Mesendoderm (in vitro differentiated cells): ENCODE results near the gene PAGR1.

ENCODE experiments used
- DNase-seq: peaks from one replicate; pipeline ENCODE4 v3.0.0; 2013
- H2AK5ac ChIP-seq: 2 replicates; pipeline ENCODE4 v1.6.1; 2013; ENCODE audit warnings: low read length, inconsistent platforms
- H2BK120ac ChIP-seq: 2 replicates; pipeline ENCODE4 v1.6.1; 2013; ENCODE audit warnings: low read depth, mild to moderate bottlenecking, low read length, moderate library complexity, mixed read lengths
- H2BK15ac ChIP-seq: replicated peaks from 2 replicates; pipeline ENCODE4 v1.6.1; 2013; ENCODE audit warnings: low read depth, mild to moderate bottlenecking, moderate library complexity
- H2BK5ac ChIP-seq: 2 replicates; pipeline ENCODE4 v1.6.1; 2013; ENCODE audit warnings: low read length, inconsistent platforms
- H3K18ac ChIP-seq: 2 replicates; pipeline ENCODE4 v1.6.1; 2013; ENCODE audit warnings: mild to moderate bottlenecking, low read length, mixed read lengths
- H3K23ac ChIP-seq: one replicate; pipeline ENCODE4 v1.6.1; 2013; ENCODE audit warnings: low read length
- H3K27ac ChIP-seq: 2 replicates; pipeline ENCODE4 v1.5.1; 2013; ENCODE audit warnings: low read depth, mild to moderate bottlenecking, inconsistent platforms, low read length, moderate library complexity
- H3K27me3 ChIP-seq: 2 replicates; pipeline ENCODE4 v1.6.1; 2013; ENCODE audit warnings: low read length, control low read depth, mild to moderate bottlenecking, inconsistent platforms; ENCODE audit not compliant: insufficient read depth, poor library complexity
- H3K36me3 ChIP-seq: 2 replicates; pipeline ENCODE4 v1.6.1; 2013; ENCODE audit warnings: low read length, inconsistent platforms; ENCODE audit not compliant: control insufficient read depth, insufficient read depth
- H3K4ac ChIP-seq: one replicate; pipeline ENCODE4 v1.6.1; 2013; ENCODE audit warnings: low read depth, mild to moderate bottlenecking, low read length, moderate library complexity
- H3K4me1 ChIP-seq: 2 replicates; pipeline ENCODE4 v1.6.1; 2013; ENCODE audit warnings: low read depth, low read length, inconsistent platforms; ENCODE audit not compliant: control insufficient read depth
- H3K4me2 ChIP-seq: 2 replicates; pipeline ENCODE4 v1.6.1; 2013; ENCODE audit warnings: low read length
- H3K4me3 ChIP-seq: 2 replicates; pipeline ENCODE4 v1.5.1; 2013; ENCODE audit warnings: mild to moderate bottlenecking, low read length
- H3K56ac ChIP-seq: one replicate; pipeline ENCODE4 v1.6.1; 2013; ENCODE audit warnings: low read length
- H3K79me1 ChIP-seq: 2 replicates; pipeline ENCODE4 v1.6.1; 2013; ENCODE audit warnings: low read length, inconsistent platforms
- H3K79me2 ChIP-seq: 2 replicates; pipeline ENCODE4 v1.6.1; 2013; ENCODE audit warnings: mild to moderate bottlenecking, low read length; ENCODE audit not compliant: control insufficient read depth, insufficient read depth
- H3K9ac ChIP-seq: 2 replicates; pipeline ENCODE4 v1.6.1; 2013; ENCODE audit warnings: low read length, inconsistent platforms
- H4K5ac ChIP-seq: one replicate; pipeline ENCODE4 v1.6.1; 2013; ENCODE audit warnings: low read length
- H4K8ac ChIP-seq: one replicate; pipeline ENCODE4 v1.6.1; 2013; ENCODE audit warnings: low read depth, mild to moderate bottlenecking, control low read depth, low read length, moderate library complexity
- WGBS: extraction: QIAGEN DNeasy Blood & Tissue Kit; methylation state at CpG from one replicate; pipeline ENCODE4 v1.1.7; 2013; ENCODE audit warnings: low lambda C conversion rate, missing lambda C conversion rate; ENCODE audit not compliant: insufficient coverage; ENCODE audit errors: extremely low coverage; 5-methylcytosine and 5-hydroxymethylcytosine counted together

The PAGR1 gene

GRCh38 chr16:29802416-29802935 is 13.5 kb upstream of the PAGR1 start:
- no peak overlapping the region for H3K56ac ChIP-seq
- peaks cover 4% of the 10 kb centered on the region for H3K4me1 ChIP-seq
- H3K36me3 ChIP-seq: peaks cover 11% of the 10 kb centered on the region
- H3K23ac ChIP-seq: no peak overlapping the region
- no peak overlapping the region for H4K8ac ChIP-seq
- no peak overlapping the region for H2AK5ac ChIP-seq
- H3K4me3 ChIP-seq: no peak overlapping the region
- no peak overlapping the region for H2BK5ac ChIP-seq
- no peak overlapping the region for H3K4ac ChIP-seq
- no peak overlapping the region for H4K5ac ChIP-seq
- H3K9ac ChIP-seq: no peak overlapping the region
- no peak overlapping the region for H2BK15ac ChIP-seq
- no peak overlapping the region for H3K27ac ChIP-seq
- H3K79me1 ChIP-seq: no peaks in the 10 kb centered on the region
- H3K27me3 ChIP-seq: no peaks in the 10 kb centered on the region
- no peak for DNase-seq
- H2BK120ac ChIP-seq: no peak overlapping the region
- H3K18ac ChIP-seq: no peak overlapping the region
- no peak overlapping the region for H3K4me2 ChIP-seq
- no CpG with 5 or more reads among the region's 8 CpGs for whole genome bisulfite sequencing
- H3K79me2 ChIP-seq: peaks cover 4% of the 10 kb centered on the region

GRCh38 chr16:29804020-29804419 is 11.9 kb upstream of the PAGR1 start:
- no peak overlapping the region for H2BK5ac ChIP-seq
- peaks cover 12% of the 10 kb centered on the region for H3K36me3 ChIP-seq
- H2BK120ac ChIP-seq: no peak overlapping the region
- H2AK5ac ChIP-seq: no peak overlapping the region
- peaks cover 4% of the 10 kb centered on the region for H3K79me1 ChIP-seq
- no peak for DNase-seq
- no peak overlapping the region for H3K4ac ChIP-seq
- H4K5ac ChIP-seq: no peak overlapping the region
- no peak overlapping the region for H3K23ac ChIP-seq
- no peak overlapping the region for H2BK15ac ChIP-seq
- peaks cover 6% of the 10 kb centered on the region for H3K4me1 ChIP-seq
- H3K79me2 ChIP-seq: peaks cover 20% of the 10 kb centered on the region
- no peak overlapping the region for H3K9ac ChIP-seq
- no peak overlapping the region for H3K4me2 ChIP-seq
- WGBS: no CpG with 5 or more reads among the region's 8 CpGs
- H3K27me3 ChIP-seq: no peaks in the 10 kb centered on the region
- no peak overlapping the region for H3K4me3 ChIP-seq
- no peak overlapping the region for H3K27ac ChIP-seq
- H3K18ac ChIP-seq: no peak overlapping the region
- no peak overlapping the region for H3K56ac ChIP-seq
- no peak overlapping the region for H4K8ac ChIP-seq

DNA sequence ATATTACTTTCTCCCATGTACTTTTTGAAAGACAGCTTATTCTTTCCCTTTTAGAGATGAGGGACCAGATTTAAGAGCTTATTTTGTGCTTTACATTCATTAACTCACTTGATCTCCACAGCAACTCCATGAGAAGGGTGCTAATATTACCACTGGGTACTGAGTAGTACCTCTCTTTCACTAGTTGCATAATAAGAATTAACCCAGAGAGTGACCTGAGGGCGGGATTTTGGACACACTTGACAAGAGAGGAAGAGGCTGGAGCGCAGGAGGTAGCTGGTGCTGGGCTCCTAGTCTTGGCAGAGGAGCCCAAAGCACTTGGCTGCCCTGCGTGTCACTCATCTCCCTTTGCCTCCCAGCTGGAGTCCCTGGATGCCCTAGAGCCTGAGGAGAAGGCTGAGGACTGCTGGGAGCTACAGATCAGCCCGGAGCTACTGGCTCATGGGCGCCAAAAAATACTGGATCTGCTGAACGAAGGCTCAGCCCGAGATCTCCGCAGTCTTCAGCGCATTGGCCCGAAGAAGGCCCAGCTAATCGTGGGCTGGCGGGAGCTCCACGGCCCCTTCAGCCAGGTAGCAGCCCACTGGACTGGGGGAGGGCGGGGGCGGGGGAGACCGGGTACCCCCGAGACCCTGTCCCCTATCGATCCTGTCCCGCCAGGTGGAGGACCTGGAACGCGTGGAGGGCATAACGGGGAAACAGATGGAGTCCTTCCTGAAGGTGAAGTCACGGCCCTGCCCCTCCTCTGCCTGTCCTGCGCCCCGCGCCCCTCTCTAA is 11.3 kb upstream of the PAGR1 start:
- WGBS: no CpG with 5 or more reads among the region's 26 CpGs
- Histone ChIP-seq H3K79me2 (peaks cover 23% of the 10 kb centered on the region), H3K27me3 (no peaks in the 10 kb centered on the region), H3K56ac (peak overlapping the region; percentile 96), H3K36me3 (peaks cover 11% of the 10 kb centered on the region), H4K5ac (no peak overlapping the region), H3K4ac (peak overlapping the region; percentile 86), H3K4me1 (peaks cover 6% of the 10 kb centered on the region), H3K23ac (no peak overlapping the region), H3K4me3 (peak overlapping the region; percentile 64), H3K18ac (peak overlapping the region; percentile 51), H3K4me2 (peak overlapping the region; percentile 77), H2BK5ac (peak overlapping the region; percentile 43), H2AK5ac (peak overlapping the region; percentile 2), H2BK15ac (no peak overlapping the region), H3K9ac (peak overlapping the region; percentile 92), H3K79me1 (peaks cover 5% of the 10 kb centered on the region), H2BK120ac (peak overlapping the region; percentile 5), H4K8ac (no peak overlapping the region), H3K27ac (peak overlapping the region; percentile 84)
- peak; percentile 40 for DNase-seq

GRCh38 chr16:29805232-29806098 is 10.5 kb upstream of the PAGR1 start:
- Histone ChIP-seq H3K18ac (peak overlapping the region; percentile 51), H3K27me3 (no peaks in the 10 kb centered on the region), H3K4ac (peak overlapping the region; percentile 86), H2BK120ac (peak overlapping the region; percentile 5), H2BK15ac (no peak overlapping the region), H3K79me1 (peaks cover 5% of the 10 kb centered on the region), H4K8ac (no peak overlapping the region), H3K23ac (no peak overlapping the region), H3K27ac (peak overlapping the region; percentile 84), H3K4me2 (peak overlapping the region; percentile 77), H3K56ac (peak overlapping the region; percentile 96), H3K4me1 (peaks cover 8% of the 10 kb centered on the region), H2AK5ac (no peak overlapping the region), H3K79me2 (peaks cover 26% of the 10 kb centered on the region), H2BK5ac (peak overlapping the region; percentile 43), H3K4me3 (peak overlapping the region; percentile 64), H4K5ac (no peak overlapping the region), H3K9ac (peak overlapping the region; percentile 92), H3K36me3 (peaks cover 9% of the 10 kb centered on the region)
- DNase-seq: peak; percentile 99
- no CpG with 5 or more reads among the region's 103 CpGs for WGBS

DNA sequence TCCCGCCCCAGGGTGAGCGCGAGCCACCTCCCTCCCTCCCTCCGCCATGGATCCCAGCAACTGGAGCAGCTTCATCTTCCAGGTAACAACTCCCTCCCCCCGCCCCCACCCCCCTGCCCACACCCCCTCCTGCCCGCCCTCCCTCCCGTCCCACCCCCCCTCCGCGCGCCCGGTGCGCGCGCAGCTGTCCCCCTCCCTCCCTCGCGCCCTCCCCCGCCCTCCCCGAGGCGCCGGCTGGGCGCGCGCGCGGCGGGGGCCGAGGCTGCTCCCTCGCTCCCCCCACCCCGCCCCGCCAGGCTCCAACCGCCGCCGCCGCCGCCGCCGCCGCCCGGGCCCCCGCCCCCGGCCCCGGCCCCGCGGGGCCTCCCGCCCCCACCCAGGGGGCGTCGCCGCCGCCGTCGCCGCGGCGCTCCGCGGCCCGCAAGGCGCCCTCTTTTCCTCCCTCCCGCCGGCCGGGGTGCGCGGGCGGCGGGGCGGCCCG is 9.8 kb upstream of the PAGR1 start, which contains the start of gene MAZ:
Gene MAZ (plus strand): TSS at position 431 of the 481 bp plus-strand sequence. CDS start 173 bp downstream, outside the sequence.
- Histone ChIP-seq H3K79me1 (peaks cover 5% of the 10 kb centered on the region), H2AK5ac (no peak within 1 kb of the TSS), H4K5ac (no peak within 1 kb of the TSS), H3K18ac (peak within 1 kb of the TSS; percentile 88), H3K27me3 (no peaks in the 10 kb centered on the region), H3K56ac (peak within 1 kb of the TSS; percentile 96), H3K4ac (peak within 1 kb of the TSS; percentile 90), H3K36me3 (peaks cover 9% of the 10 kb centered on the region), H2BK15ac (no peak within 1 kb of the TSS), H2BK120ac (peak within 1 kb of the TSS; percentile 34), H3K79me2 (peaks cover 26% of the 10 kb centered on the region), H2BK5ac (peak within 1 kb of the TSS; percentile 57), H3K4me3 (peak within 1 kb of the TSS; percentile 56), H3K4me2 (peak within 1 kb of the TSS; percentile 82), H4K8ac (no peak within 1 kb of the TSS), H3K4me1 (peaks cover 10% of the 10 kb centered on the region), H3K23ac (peak within 1 kb of the TSS; percentile 59), H3K9ac (peak within 1 kb of the TSS; percentile 98), H3K27ac (peak within 1 kb of the TSS; percentile 80)
- WGBS: no CpG with 5 or more reads among the region's 67 CpGs
- no peak for DNase-seq
